ENCODE results near the gene CACNA1H.

Gene CACNA1H

GRCh38 chr16:1145383-1146100 lies 7.4 kb upstream of the CACNA1H start:
- H2AFZ ChIP-seq, result no peak overlapping the region
- no peak for TF ChIP-seq CTCF (IDR thresholded peaks at IDR 0.05)
- no peak overlapping the region for H3K27ac ChIP-seq
- H3K4me2 ChIP-seq (ENCODE audit: low read length), result no peak overlapping the region
- H3K9ac ChIP-seq, result no peak overlapping the region
- H3K4me3 ChIP-seq (ENCODE audit: low read depth, low read length), result no peak overlapping the region
- no peaks in the 10 kb centered on the region for H3K27me3 ChIP-seq (ENCODE audit: control insufficient read depth, insufficient read depth, low read length)
- H3K36me3 ChIP-seq (ENCODE audit: control insufficient read depth, insufficient read depth, low read length), result no peaks in the 10 kb centered on the region
- H3K79me2 ChIP-seq, result no peaks in the 10 kb centered on the region
- H3K9me3 ChIP-seq (ENCODE audit: control insufficient read depth, low read length), result no peaks in the 10 kb centered on the region
- H3K4me1 ChIP-seq, result no peaks in the 10 kb centered on the region

GRCh38 chr16:1146409-1146808 lies 6.5 kb upstream of the CACNA1H start:
- H3K79me2 ChIP-seq, result no peaks in the 10 kb centered on the region
- H2AFZ ChIP-seq, result no peak overlapping the region
- H3K4me2 ChIP-seq (ENCODE audit: low read length), result no peak overlapping the region
- TF ChIP-seq CTCF (IDR thresholded peaks at IDR 0.05), result no peak
- no peaks in the 10 kb centered on the region for H3K27me3 ChIP-seq (ENCODE audit: control insufficient read depth, insufficient read depth, low read length)
- no peaks in the 10 kb centered on the region for H3K9me3 ChIP-seq (ENCODE audit: control insufficient read depth, low read length)
- no peak overlapping the region for H3K27ac ChIP-seq
- H3K4me3 ChIP-seq (ENCODE audit: low read depth, low read length), result no peak overlapping the region
- no peaks in the 10 kb centered on the region for H3K36me3 ChIP-seq (ENCODE audit: control insufficient read depth, insufficient read depth, low read length)
- H3K4me1 ChIP-seq, result no peaks in the 10 kb centered on the region
- no peak overlapping the region for H3K9ac ChIP-seq

GRCh38 chr16:1147027-1147426 lies 5.9 kb upstream of the CACNA1H start:
- H3K27ac ChIP-seq, result no peak overlapping the region
- H3K4me3 ChIP-seq (ENCODE audit: low read depth, low read length), result no peak overlapping the region
- H3K9ac ChIP-seq, result no peak overlapping the region
- no peaks in the 10 kb centered on the region for H3K27me3 ChIP-seq (ENCODE audit: control insufficient read depth, insufficient read depth, low read length)
- H3K4me1 ChIP-seq, result no peaks in the 10 kb centered on the region
- H3K79me2 ChIP-seq, result no peaks in the 10 kb centered on the region
- H3K36me3 ChIP-seq (ENCODE audit: control insufficient read depth, insufficient read depth, low read length), result no peaks in the 10 kb centered on the region
- no peak overlapping the region for H3K4me2 ChIP-seq (ENCODE audit: low read length)
- no peak overlapping the region for H2AFZ ChIP-seq
- no peaks in the 10 kb centered on the region for H3K9me3 ChIP-seq (ENCODE audit: control insufficient read depth, low read length)
- TF ChIP-seq CTCF (IDR thresholded peaks at IDR 0.05), result no peak

GRCh38 chr16:1149101-1149636 lies 3.7 kb upstream of the CACNA1H start:
- no peak for TF ChIP-seq CTCF (IDR thresholded peaks at IDR 0.05)
- Histone ChIP-seq H3K27ac (no peak overlapping the region), H3K4me3 (ENCODE audit: low read depth, low read length) (no peak overlapping the region), H3K79me2 (no peaks in the 10 kb centered on the region), H2AFZ (no peak overlapping the region), H3K36me3 (ENCODE audit: control insufficient read depth, insufficient read depth, low read length) (no peaks in the 10 kb centered on the region), H3K27me3 (ENCODE audit: control insufficient read depth, insufficient read depth, low read length) (no peaks in the 10 kb centered on the region), H3K9me3 (ENCODE audit: control insufficient read depth, low read length) (no peaks in the 10 kb centered on the region), H3K4me2 (ENCODE audit: low read length) (no peak overlapping the region), H3K9ac (no peak overlapping the region), H3K4me1 (no peaks in the 10 kb centered on the region)

GRCh38 chr16:1150511-1150982 lies 2.4 kb upstream of the CACNA1H start:
- no peak overlapping the region for H3K9ac ChIP-seq
- H2AFZ ChIP-seq, result no peak overlapping the region
- no peak overlapping the region for H3K4me3 ChIP-seq (ENCODE audit: low read depth, low read length)
- no peaks in the 10 kb centered on the region for H3K9me3 ChIP-seq (ENCODE audit: control insufficient read depth, low read length)
- H3K79me2 ChIP-seq, result no peaks in the 10 kb centered on the region
- H3K27ac ChIP-seq, result no peak overlapping the region
- no peak for TF ChIP-seq CTCF (IDR thresholded peaks at IDR 0.05)
- H3K4me2 ChIP-seq (ENCODE audit: low read length), result no peak overlapping the region
- no peaks in the 10 kb centered on the region for H3K4me1 ChIP-seq
- no peaks in the 10 kb centered on the region for H3K27me3 ChIP-seq (ENCODE audit: control insufficient read depth, insufficient read depth, low read length)
- no peaks in the 10 kb centered on the region for H3K36me3 ChIP-seq (ENCODE audit: control insufficient read depth, insufficient read depth, low read length)
